Measurements from ENCODE around the gene TMEM97.
"Not testable (repeated sequence)": the region's sequence is repeated elsewhere in the genome, so short reads cannot be mapped to it uniquely, and the experiment has no call there.

Gene TMEM97

DNA sequence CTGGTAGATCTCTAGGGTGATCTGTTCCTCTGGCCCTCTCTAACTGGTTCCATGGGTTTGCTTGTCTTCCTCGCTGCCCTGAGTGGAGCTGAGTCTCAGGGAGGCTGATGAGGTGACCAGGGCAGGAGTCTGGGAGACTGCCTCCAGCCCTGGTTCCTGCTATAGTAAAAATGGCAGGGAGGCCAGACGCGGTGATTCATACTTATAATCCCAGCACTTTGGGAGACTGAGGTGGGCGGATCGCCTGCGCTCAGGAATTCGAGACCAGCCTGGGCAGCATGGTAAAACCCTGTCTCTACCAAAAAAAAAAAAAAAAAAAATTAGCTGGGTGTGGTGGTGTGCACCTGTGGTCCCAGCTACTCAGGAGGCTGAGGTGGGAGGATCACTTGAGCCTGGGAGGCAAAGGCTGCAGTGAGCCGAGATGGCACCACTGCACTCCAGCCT lies 19.8 kb downstream of the TMEM97 start:
- DNase-seq = not testable (repeated sequence)

- DNase-seq = no peak
Measured at GRCh38 chr17:28339431-28339830, 20.4 kb downstream of the TMEM97 start.

GRCh38 chr17:28340374-28340773 lies 21.4 kb downstream of the TMEM97 start:
- no peak for DNase-seq

- DNase-seq = no peak
Measured at GRCh38 chr17:28341516-28341915, 22.5 kb downstream of the TMEM97 start.

- no peak for DNase-seq
Measured at GRCh38 chr17:28342313-28342712, 23.3 kb downstream of the TMEM97 start.

DNA sequence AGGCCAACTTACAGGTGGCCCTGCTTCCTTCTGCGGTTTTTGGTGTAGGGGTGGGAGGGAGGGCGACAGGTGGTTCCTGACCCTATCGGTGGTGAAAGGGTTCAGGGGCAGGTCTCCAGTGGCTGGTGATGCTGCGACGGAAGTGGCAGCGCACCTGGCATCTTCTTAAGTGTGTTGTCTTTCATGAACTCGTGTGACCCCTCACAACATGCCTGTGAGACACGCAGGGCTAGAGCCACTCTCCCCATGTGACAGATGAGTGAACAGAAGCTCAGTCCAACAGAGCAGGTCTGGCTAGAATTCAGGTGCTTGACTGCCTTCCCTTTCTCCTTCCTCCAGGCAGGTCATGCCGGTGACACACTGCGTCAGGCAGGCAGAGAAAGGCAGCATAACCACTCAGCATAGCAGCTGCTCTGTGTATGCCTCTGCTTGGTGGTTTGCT lies 24.5 kb downstream of the TMEM97 start:
- DNase-seq = no peak

DNA sequence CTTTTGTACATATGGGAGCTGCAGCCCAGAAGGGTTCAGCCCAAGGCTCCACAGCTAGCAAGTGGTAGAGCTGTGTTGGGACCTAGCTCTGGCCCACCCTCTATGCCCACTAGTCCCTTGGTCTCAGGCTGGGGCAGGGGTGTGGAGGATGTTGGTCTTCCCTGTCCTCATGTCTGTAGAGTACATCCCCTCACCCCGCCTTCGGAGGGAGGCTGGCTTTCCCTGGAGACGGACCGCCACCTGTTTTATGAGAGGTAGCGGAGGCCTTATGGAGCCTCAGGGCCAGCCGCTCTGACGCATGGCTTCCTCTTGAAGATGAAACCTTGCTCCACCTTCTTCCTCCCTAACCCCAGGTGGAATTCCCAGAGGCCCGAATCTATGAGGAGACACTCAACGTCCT lies 25.0 kb downstream of the TMEM97 start:
- no peak for DNase-seq

DNA sequence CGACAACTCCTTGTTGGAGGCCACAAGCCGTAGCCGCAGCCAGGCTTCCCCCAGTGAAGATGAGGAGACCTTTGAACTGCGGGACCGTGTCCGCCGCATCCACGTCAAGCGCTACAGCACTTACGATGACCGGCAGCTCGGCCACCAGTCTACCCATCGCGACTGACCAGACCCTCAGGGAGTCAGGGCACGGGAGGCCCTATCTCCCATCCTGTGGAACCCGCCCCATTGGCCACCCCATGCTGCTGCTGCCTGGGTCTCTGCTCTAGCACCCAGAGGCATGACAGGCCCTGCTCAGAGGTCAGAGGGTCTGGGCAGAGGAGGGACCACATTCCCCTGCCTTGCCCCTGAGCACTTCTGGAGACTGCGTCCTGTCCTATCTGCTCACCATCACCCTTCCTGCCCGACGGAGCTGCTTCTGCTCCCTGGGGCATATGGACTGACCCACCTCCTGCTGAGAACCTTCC lies 25.5 kb downstream of the TMEM97 start:
- DNase-seq = no peak

DNA sequence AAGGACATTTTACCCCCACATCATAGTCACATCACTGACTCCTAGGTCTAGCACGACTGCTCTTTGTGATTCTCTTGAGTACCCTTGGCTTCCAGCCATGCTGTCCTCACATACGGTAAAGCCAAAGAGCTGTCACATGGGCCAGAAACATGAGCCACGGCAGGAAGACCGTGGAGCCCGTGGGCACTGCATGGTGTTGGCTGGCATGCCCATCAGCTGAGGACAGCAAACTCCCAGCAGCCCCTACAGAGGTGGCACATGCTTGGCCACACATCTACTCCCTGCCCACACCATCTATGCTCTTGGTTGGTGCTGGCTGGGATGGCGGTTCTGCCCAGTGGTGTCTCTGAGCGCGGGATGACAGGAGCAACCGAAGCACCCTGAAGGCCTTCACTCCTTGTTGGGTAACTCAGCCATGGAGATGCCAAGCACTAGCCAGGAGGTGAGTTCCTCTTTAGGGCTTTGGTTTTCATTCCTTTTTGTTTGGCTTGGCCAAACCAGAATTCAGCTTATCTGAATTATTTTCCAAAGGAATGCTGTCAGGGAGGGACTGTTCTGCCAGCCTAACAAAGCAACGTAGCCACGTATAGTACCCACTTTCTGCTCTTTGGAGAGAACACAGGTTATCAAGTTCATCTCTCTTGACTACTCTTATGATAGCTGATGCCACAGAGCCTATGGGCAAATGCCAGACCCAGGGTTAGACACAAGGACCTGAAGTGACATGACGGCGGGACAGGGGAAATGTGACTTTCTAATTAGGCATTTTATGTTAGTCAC lies 26.6 kb downstream of the TMEM97 start:
- no peak for DNase-seq

DNA sequence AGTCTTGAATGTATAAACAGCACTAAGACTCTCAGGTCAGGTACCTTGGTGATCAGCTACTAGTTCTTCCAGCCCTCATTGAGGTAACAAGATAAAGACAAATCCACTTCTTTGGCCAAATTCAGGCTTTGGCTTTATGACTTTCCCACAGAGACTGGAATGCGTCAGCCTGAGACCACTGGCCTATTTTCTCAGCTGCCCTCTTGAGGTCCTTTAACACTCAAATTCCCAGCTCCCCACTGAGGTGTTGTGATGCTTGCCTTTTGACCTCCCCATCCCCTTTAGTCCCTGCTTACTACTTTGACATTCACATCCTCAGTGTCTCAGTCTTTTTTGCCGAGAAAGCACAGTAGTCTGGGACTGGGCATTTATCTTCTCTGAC lies 27.2 kb downstream of the TMEM97 start:
- no peak for DNase-seq

GRCh38 chr17:28346746-28347246 lies 27.8 kb downstream of the TMEM97 start:
- no peak for DNase-seq

GRCh38 chr17:28347261-28347891 lies 28.4 kb downstream of the TMEM97 start:
- peak; percentile 91 for DNase-seq

DNA sequence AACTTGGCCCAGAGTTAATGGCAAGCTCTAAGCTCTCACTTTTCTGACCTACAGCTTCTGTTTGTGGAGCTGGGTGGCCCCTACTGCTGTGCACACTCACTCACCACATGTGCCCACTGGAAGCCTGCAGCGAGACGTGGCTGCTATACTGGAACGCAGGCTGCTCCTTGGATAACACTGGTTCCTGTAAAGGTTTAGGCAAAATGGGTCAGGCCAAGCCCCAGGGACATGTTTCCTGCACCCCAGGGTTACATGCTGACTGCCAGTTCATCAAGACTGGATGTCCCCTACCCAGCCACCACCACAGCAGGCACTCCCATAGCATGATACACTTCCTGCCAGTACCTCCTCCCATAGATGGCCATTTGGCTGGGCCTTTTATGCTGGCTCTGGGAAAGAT lies 30.0 kb downstream of the TMEM97 start:
- no peak for DNase-seq

DNA sequence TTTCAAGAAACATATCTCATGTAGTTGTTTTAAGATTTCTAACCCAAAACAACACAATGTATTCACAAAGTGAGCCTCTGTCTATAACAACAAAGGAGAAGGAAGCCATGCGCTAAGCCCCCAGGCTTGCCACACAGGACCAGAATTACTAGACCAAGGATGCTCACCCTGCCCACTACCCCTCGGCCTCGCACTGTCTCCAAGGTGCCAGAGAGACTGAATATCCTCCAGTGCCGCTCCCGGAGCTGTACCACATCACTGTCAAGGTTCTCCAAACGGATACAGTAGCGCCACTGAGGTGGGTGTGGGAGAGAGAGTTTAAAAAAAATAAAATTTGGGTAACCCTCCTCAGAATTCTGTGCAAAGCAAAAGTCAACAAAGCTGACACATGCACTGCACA lies 31.3 kb downstream of the TMEM97 start:
- DNase-seq = no peak

DNA sequence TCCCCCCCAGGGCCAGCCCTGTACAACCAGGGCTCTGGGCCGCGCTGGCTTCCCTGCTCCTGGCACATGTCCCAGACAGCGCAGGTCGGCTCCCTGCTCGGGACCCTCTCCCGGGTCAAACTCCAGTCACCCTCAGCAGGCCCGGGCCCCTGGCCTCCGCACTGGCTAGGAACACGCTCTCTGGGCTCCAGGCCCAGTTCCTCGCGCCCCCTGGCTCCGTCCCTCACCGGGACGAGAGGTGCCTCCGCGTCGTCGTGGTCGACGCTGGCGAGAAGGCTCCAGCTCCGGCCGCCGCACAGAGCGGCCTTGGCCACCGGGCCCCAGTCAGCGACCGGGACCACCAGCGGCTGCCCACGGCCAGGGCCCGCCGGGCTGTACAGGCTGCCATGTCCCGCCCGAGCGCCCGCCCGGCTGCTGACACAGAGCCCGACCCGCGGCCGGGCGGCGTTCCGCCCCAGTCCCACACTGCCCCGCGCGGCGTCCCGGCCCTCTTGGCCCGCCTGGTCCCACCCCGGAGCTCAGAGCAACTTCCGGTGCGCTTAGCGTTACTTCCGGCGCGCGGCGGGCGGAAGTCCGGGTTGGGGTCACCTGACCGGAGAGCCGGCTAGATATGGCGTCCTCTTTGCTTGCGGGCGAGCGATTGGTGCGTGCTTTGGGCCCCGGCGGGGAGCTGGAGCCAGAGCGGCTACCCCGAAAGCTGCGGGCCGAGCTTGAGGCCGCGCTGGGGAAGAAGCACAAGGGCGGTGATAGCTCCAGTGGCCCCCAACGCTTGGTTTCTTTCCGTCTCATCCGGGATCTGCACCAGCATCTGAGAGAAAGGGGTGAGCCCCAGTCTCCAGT lies 38.3 kb downstream of the TMEM97 start, which contains the start of gene POLDIP2:
Gene POLDIP2, minus strand, starts transcription at position 467 of the 840 bp plus-strand sequence. Its CDS starts 79 bp downstream, at position 388.
- DNase-seq = peak; percentile 94

DNA sequence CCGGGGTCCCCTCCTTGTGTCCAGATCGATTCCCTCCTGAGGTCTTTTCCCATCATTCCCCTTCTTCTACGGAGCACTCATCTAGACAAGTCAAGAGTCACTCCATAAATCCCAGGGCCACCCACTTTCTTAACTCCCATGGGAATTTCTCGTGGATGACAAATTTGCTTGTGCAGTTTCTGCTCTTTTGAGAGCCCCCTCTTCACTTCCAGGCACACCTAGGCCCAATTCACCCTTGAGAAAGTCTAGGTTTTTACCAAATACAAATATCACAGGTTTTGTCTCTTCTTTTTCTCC lies 38.8 kb downstream of the TMEM97 start:
- no peak for DNase-seq

DNA sequence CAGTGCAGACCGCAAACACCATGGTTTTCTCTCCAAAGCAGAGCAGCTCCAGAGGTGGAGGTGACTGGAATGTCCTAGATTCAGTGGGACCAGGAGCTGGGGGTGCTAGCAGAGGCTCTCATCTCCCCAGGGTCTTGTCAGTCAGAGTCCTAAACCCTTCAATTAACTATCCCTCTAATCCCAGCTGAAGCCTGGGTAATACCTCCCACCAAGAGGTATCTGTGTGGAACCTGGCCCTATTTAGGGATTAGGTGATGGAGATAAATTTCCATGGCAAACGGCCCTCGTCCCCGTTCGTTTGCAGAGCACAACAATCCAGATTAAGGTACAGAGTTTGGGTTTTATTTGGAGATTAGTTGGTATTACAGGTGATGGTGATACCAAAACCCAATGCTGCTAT lies 44.2 kb downstream of the TMEM97 start:
- DNase-seq = no peak

DNA sequence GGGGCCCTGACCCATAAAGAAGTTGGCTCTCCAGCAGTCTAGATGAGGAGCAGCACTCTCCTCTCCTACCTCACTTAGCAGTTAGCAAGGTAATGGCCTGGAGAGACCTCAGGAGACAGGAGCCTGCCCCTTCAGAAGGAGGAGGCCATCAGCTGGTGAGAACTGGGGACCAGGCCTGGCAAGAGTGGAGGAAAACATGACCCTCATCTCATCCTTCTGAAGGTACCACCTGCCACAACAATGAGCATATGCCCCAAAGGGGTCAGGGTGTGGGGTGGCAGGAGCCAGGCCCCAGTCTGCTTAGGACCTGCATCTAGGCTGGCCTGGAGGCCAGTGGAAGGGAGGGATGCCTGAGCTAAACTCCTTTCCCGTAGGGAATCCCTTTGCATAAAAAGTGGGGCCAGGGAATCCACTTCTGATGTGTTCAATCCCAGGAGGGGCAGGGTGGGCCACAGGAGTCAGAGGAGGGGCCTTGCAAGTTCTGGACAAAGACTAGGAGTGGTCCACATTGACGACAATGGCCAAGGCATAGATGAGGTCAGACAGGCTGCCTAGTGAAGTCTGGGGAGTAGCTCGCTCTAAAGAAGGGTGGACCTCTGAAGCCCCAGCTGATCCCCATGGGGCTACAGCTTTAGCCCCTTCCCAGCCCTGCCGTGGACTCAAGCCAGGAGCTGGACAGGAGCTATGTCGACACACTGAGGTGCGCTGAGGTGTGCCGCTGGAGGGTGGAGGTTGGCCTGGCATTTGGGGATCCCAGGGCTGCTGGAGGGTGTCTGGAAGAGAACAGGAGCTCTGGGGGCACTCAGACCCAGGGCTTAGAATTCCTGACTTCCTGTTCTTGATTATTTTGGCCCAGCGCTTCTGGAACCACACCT lies 45.0 kb downstream of the TMEM97 start:
- DNase-seq = no peak

- no peak for DNase-seq
Measured at GRCh38 chr17:28364665-28365363, 45.8 kb downstream of the TMEM97 start, which contains the start of gene SEBOX. SEBOX (minus strand) TSS chr17:28365199; CDS start chr17:28365151, 48 bp downstream.

DNA sequence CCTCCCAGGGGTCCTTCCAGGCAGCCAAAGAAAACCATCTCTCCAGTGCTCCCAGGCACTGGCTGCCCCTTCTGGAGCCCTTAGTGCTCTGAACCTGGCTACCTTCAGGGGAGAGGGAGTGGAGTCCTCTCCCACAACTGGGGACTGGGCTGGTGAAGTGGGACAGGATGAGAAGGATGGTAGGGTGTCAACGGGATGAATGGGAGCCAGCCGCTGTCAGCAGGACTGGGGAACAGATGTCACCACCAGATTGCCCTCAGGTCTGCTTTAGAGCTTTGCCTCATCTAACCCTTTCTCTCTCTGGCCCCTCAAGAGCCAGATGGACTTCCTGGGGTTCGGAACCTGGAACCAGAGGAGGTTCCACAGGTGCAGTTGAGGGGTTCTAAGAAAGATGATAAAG lies 46.5 kb downstream of the TMEM97 start:
- DNase-seq = no peak

DNA sequence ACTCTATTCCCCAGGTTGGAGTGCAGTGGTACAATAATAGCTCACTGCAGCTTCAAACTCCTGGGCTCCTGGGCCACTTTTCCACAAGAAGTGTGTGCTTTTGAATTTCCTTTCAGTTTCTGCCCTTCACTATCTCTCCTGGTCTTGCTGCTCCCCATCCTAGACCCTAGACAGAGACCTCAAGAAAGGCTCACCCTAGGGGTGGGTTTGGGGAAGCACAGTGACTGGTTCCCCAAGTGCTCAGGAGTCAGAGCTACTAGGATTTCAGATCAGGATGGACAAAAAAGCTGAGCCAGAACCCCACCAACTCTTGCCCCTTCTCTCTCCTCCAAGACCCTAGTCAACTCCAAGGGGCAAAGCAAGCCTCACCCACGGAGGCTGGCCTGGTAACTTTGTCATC lies 47.6 kb downstream of the TMEM97 start:
- DNase-seq = no peak

All from fibroblast of upper back skin (primary cell).